Testis (tissue), 2 donors: Measurements from ENCODE around the gene MAGEA8.

ENCODE experiments used
- POLR2A ChIP-seq: fragments of 450-650 bp; IDR thresholded peaks from one replicate; pipeline ENCODE4 v1.6.1; 2017; ENCODE audit warnings: antibody characterized with exemption, mild to moderate bottlenecking, moderate library complexity
- TF ChIP-seq, protein P1 (sequence below), 3 experiments: fragments of 450-650 bp in 2 of 3; fragments of 200-600 bp in 1 of 3; sonication (generic) in 1 of 3; IDR thresholded peaks; one replicate each; pipeline ENCODE4 v1.5.1; 2016 to 2019; ENCODE audit warnings: antibody characterized with exemption in 3 of 3, mild to moderate bottlenecking in 2 of 3, moderate library complexity in 1 of 3

DNA sequence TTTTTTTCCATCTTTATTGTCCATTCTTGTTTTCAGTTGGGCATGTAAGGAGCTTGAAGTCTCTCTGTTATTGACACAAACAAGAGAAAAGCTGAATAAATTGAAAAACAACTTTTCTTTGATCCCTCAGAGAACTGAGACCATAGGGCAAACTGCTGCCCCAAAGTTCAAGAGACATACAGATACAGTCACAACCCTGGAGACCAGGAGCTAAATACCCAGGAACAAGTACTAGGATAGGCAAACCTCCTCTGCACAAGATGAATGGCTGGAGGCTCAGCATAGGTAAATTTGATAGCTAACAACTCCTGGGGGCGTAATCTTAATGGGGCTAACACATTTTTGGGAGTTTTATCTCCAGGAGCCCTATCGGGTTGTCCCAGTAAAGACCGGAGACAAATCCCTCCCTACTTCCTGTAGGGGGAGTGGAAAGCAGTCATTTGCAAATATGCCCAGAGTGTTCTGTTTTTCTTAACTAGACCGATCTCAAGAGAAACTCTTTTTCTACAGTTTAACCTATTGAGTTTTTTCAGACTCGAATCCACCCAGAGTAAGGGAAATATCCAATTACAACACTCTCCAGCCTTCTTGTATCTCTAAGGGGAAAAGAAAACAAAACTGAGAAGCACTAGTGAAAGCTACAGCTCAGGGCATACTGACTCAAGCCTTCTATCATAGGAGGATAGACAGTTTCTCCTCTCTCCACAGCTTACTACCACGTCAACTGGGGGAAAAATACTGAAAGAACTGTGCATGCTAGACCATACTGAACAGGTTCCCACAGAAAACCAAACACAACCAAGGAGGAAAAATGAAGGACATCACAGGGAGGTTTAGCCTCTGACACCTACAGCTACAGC lies 23.1 kb downstream of the MAGEA8 start:
- TF ChIP-seq, protein P1, sequence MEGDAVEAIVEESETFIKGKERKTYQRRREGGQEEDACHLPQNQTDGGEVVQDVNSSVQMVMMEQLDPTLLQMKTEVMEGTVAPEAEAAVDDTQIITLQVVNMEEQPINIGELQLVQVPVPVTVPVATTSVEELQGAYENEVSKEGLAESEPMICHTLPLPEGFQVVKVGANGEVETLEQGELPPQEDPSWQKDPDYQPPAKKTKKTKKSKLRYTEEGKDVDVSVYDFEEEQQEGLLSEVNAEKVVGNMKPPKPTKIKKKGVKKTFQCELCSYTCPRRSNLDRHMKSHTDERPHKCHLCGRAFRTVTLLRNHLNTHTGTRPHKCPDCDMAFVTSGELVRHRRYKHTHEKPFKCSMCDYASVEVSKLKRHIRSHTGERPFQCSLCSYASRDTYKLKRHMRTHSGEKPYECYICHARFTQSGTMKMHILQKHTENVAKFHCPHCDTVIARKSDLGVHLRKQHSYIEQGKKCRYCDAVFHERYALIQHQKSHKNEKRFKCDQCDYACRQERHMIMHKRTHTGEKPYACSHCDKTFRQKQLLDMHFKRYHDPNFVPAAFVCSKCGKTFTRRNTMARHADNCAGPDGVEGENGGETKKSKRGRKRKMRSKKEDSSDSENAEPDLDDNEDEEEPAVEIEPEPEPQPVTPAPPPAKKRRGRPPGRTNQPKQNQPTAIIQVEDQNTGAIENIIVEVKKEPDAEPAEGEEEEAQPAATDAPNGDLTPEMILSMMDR (IDR thresholded peaks at IDR 0.05): no peak
- no peak for TF ChIP-seq POLR2A
